GM12878 (cell line): Measurements from ENCODE around the gene HAVCR1. TPM values are rescaled to one million over a fixed set of nuclear protein-coding genes. Genes with fewer than 3 reads are reported as not detected.

Experiments used
- ATAC-seq: fragments of 200-7000 bp; cut with Tn5 transposase; 3 replicates; pipeline ENCODE4 v1.9.1; 2020; ENCODE audit warnings: mild to moderate bottlenecking, moderate library complexity
- BruUV-seq: library from RNA; stranded (reverse); fragments of 400-500 nt; replicated peaks from 2 replicates; lab custom pipeline; 2021; lab: Mats Ljungman, UMichigan
- CTCF ChIA-PET: fragments of 300-600 bp; sonication (Branson Sonifier 250); formaldehyde crosslinking; extraction: SDS; loops from one replicate; lab custom pipeline; 2021; ENCODE audit warnings: inconsistent platforms; lab: Yijun Ruan, JAX
- POLR2A ChIA-PET: fragments of 350-600 bp; formaldehyde crosslinking; extraction: SDS; loops from one replicate; lab custom pipeline; 2021; ENCODE audit warnings: inconsistent platforms; lab: Charles Lee
- RAD21 ChIA-PET: fragments of 300-600 bp; sonication (Branson Sonifier 250); formaldehyde crosslinking; loops from one replicate; lab custom pipeline; 2023; ENCODE audit warnings: antibody characterized with exemption; ENCODE audit not compliant: unreplicated experiment; lab: Charles Lee
- SMC1A ChIA-PET: fragments of 300-600 bp; sonication (Branson Sonifier 250); formaldehyde crosslinking; loops from one replicate; lab custom pipeline; 2023; ENCODE audit not compliant: unreplicated experiment, uncharacterized antibody; lab: Charles Lee
- DNase-seq: peaks from one replicate; pipeline ENCODE4 v3.0.0-alpha.2; 2011; ENCODE audit warnings: low read depth, low spot score
- FAIRE-seq: peaks from 3 replicates; lab custom pipeline; 2011; peaks lifted over from hg19 to GRCh38; lab: Jason Lieb, UNC
- H2AFZ ChIP-seq: 2 replicates; pipeline ENCODE4 v1.6.0; 2011; ENCODE audit warnings: low read depth, low read length, control low read depth; ENCODE audit not compliant: control insufficient read depth
- H3K27ac ChIP-seq: 2 replicates; pipeline ENCODE4 v1.5.1; 2011; ENCODE audit warnings: control low read depth; ENCODE audit not compliant: control insufficient read depth, insufficient read depth
- H3K27me3 ChIP-seq, 2 experiments: replicated peaks in 1 of 2; 2 replicates each; pipeline versions ENCODE4 v1.6.0 to v1.6.1; 2011; ENCODE audit warnings: low read length in 1 of 2; ENCODE audit not compliant: control insufficient read depth in 2 of 2, insufficient read depth in 2 of 2
- H3K36me3 ChIP-seq, 2 experiments: 2 replicates each; pipeline ENCODE4 v1.5.1; 2011; ENCODE audit warnings: low read length in 1 of 2; ENCODE audit not compliant: control insufficient read depth in 2 of 2, insufficient read depth in 2 of 2
- H3K4me1 ChIP-seq: 2 replicates; pipeline ENCODE4 v1.6.1; 2011; ENCODE audit warnings: mild to moderate bottlenecking, low read length, moderate library complexity, mixed read lengths; ENCODE audit not compliant: control insufficient read depth, insufficient read depth
- H3K4me2 ChIP-seq: 2 replicates; pipeline ENCODE4 v1.6.0; 2011; ENCODE audit warnings: control low read depth; ENCODE audit not compliant: control insufficient read depth, insufficient read depth
- H3K4me3 ChIP-seq: fragments of 200-600 bp; sonication (generic); 2 replicates; pipeline ENCODE4 v1.5.1; 2016
- H3K79me2 ChIP-seq: 2 replicates; pipeline ENCODE4 v1.6.0; 2011; ENCODE audit warnings: low read length; ENCODE audit not compliant: control insufficient read depth, insufficient read depth
- H3K9ac ChIP-seq: 2 replicates; pipeline ENCODE4 v1.8.0; 2011; ENCODE audit warnings: low read length, control low read depth, mixed read lengths; ENCODE audit not compliant: control insufficient read depth, insufficient read depth
- H3K9me3 ChIP-seq: replicated peaks from 3 replicates; pipeline ENCODE4 v1.5.1; 2011; ENCODE audit warnings: mild to moderate bottlenecking, low read length; ENCODE audit not compliant: control insufficient read depth, insufficient read depth
- H4K20me1 ChIP-seq: 2 replicates; pipeline ENCODE4 v1.6.0; 2011; ENCODE audit not compliant: control insufficient read depth, insufficient read depth
- BCL3 ChIP-seq: IDR thresholded peaks from 2 replicates; pipeline ENCODE4 v1.6.1; 2011; ENCODE audit warnings: borderline replicate concordance, low read depth, mild to moderate bottlenecking, moderate library complexity, low read length; ENCODE audit not compliant: insufficient read depth, poor library complexity, severe bottlenecking
- JUNB ChIP-seq: IDR thresholded peaks from 2 replicates; pipeline ENCODE4 v1.6.1; 2016; ENCODE audit warnings: antibody characterized with exemption, mild to moderate bottlenecking
- PBX3 ChIP-seq: IDR thresholded peaks from 2 replicates; pipeline ENCODE4 v1.6.1; 2011; ENCODE audit warnings: mild to moderate bottlenecking, low read depth, low read length, moderate library complexity; ENCODE audit not compliant: insufficient replicate concordance
- RB1 ChIP-seq: fragments of 450-650 bp; formaldehyde crosslinking; IDR thresholded peaks from 2 replicates; pipeline ENCODE4 v1.6.1; 2017; ENCODE audit warnings: mild to moderate bottlenecking, borderline replicate concordance
- RUNX3 ChIP-seq: IDR thresholded peaks from 2 replicates; pipeline ENCODE4 v1.6.1; 2012; ENCODE audit warnings: low read length, inconsistent platforms
- ZNF384 ChIP-seq: IDR thresholded peaks from 2 replicates; pipeline ENCODE4 v1.6.1; 2012; ENCODE audit warnings: low read depth, mild to moderate bottlenecking, low read length, improper control_type of control experiment, borderline replicate concordance
- WGBS: methylation state at CpG from one replicate; pipeline ENCODE4 v1.1.6; 2016; ENCODE audit warnings: low lambda C conversion rate; ENCODE audit not compliant: insufficient replicate concordance, insufficient coverage; ENCODE audit errors: missing lambda C conversion rate; 5-methylcytosine and 5-hydroxymethylcytosine counted together
- in situ Hi-C: fragments of 300-500 bp; cut with MboI; formaldehyde crosslinking; loops from 9 replicates; pipeline ENCODE4 v1.14.3; 2018; ENCODE audit warnings: mixed read lengths
- intact Hi-C: fragments of 100-400 bp; cut with micrococcal nuclease; formaldehyde crosslinking; loops from one replicate; pipeline ENCODE4 v1.14.2; 2022; ENCODE audit not compliant: unreplicated experiment
- polyA plus RNA-seq, 11 experiments: library from polyadenylated mRNA; depleted of rRNA in 4 of 11; unstranded in 6 of 11; stranded (reverse) in 5 of 11; fragments of >200 nt; fragmentation: Nextera tagmentation in 4 of 11; fragmentation: Illumina TruSeq in 1 of 11; extraction: Ambion mirVana in 4 of 11; extraction: Trizol in 1 of 11; gene quantifications; 1 replicate in 1 of 11; 2 replicates in 10 of 11; pipeline versions ENCODE4 v1.2.1 to v1.2.3, GENCODE V29; 2011 to 2016; ENCODE audit warnings: inconsistent platforms in 2 of 11, missing spikeins in 2 of 11, low read depth in 1 of 11
- total RNA-seq, 4 experiments: library from RNA; depleted of rRNA in 3 of 4; stranded (reverse); fragments of >200 nt in 3 of 4; fragmentation: Illumina TruSeq in 1 of 4; extraction: Trizol in 1 of 4; gene quantifications; 2 replicates each; pipeline versions ENCODE4 v1.2.1 to v1.2.3, GENCODE V29; 2013 to 2021

The HAVCR1 gene
- total and polyA plus RNA-seq, 10 of the 15 experiments (the other 5 are each of a cell fraction or from before 2014, with no cell fraction given) = 0.08 to 0.45 TPM; not detected in 8

GRCh38 chr5:157076558-157076957, 17.6 kb upstream of the HAVCR1 start:
- Histone ChIP-seq H3K36me3 (no peaks in the 10 kb centered on the region), H3K79me2 (no peaks in the 10 kb centered on the region), H3K9me3 (no peaks in the 10 kb centered on the region; the same call in 2 of the 3 replicates), H3K4me1 (peaks cover 17% of the 10 kb centered on the region), H3K27me3 (no peaks in the 10 kb centered on the region), H3K9ac (no peak overlapping the region), H2AFZ (no peak overlapping the region), H3K27ac (no peak overlapping the region), H3K4me2 (peak overlapping the region; percentile 22; the same call in 1 of the 2 replicates), H4K20me1 (no peaks in the 10 kb centered on the region), H3K4me3 (no peak overlapping the region)
- FAIRE-seq = no peak
- POLR2A ChIA-PET = interaction anchor here (0.7 to 1.1 kb wide), 2 partner anchors 28 to 56 kb away, joined by 3 to 5 read pairs; no protein-coding TSS in a partner anchor
- intact Hi-C loops (no loop called here), in situ Hi-C loops (no loop called here)
- no TSS peak for BruUV-seq
- RAD21 ChIA-PET = interaction anchor here (0.7 to 1.5 kb wide), 3 partner anchors 27 to 39 kb away, joined by 3 to 6 read pairs (median 3); partner anchors contain the start of gene HAVCR2
- CTCF ChIA-PET = interaction anchor here (0.6 to 2.6 kb wide), 4 partner anchors 33 to 996 kb away, joined by 3 to 8 read pairs (median 6); no protein-coding TSS in a partner anchor
- ATAC-seq = peak; percentile 69
- SMC1A ChIA-PET = interaction anchor here (0.7 to 4.1 kb wide), 8 partner anchors 28 to 139 kb away, joined by 3 to 22 read pairs (median 4); partner anchors contain the start of gene HAVCR2
- TF ChIP-seq RB1 (no peak), ZNF384 (no peak), JUNB (peak; percentile 34; the same call in 1 of the 2 replicates), BCL3 (peak; percentile 80), PBX3 (peak; percentile 47), RUNX3 (peak; percentile 38)
- DNase-seq = no peak
- WGBS = 43% methylated on average over 4 of the region's 4 CpGs
